ENCODE results near the gene HSD3B1. TPM values are rescaled to one million over a fixed set of nuclear protein-coding genes. Genes with fewer than 3 reads are reported as not detected.

Gene HSD3B1
- not detected for polyA plus RNA-seq (2013, experiment 1 of 2)
- polyA plus RNA-seq (2013, experiment 2 of 2) = not detected

DNA sequence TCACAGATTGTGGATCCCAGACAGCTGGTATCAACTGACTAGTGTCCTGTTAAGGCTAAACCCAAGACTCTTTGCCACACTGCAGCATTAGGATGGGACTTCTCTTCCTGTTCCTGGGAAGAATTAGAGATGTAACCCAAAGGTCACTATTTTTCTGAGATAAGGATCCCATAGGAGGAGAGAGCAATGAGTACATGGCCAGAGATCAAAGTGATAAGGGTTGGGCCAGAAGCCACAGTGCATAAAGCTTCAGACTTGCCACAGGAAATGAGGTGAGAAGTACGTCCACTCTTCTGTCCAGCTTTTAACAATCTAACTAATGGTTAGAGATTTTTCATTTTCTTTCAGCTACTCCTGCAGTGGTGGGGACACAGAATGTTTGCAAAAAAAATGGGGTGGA lies at the start of gene HSD3B1:
TSS of gene HSD3B1 (plus strand) at position 270 of the 400 bp plus-strand sequence. CDS start 267 bp downstream, outside the sequence.
- Histone ChIP-seq H3K23ac (ENCODE audit: low read length) (no peak within 1 kb of the TSS), H3K4ac (ENCODE audit: low read depth, low read length) (no peak within 1 kb of the TSS), H3K79me2 (ENCODE audit: control insufficient read depth, insufficient read depth, low read length) (no peaks in the 10 kb centered on the region), H3K27me3 (ENCODE audit: insufficient read depth, low read length, poor library complexity) (no peaks in the 10 kb centered on the region), H3K56ac (ENCODE audit: low read length) (no peak within 1 kb of the TSS), H3K9ac (ENCODE audit: low read length) (no peak within 1 kb of the TSS), H2AK5ac (ENCODE audit: low read length) (no peak within 1 kb of the TSS), H3K79me1 (ENCODE audit: low read length) (no peaks in the 10 kb centered on the region), H2BK5ac (ENCODE audit: low read length) (no peak within 1 kb of the TSS), H3K4me3 (ENCODE audit: low read length) (no peak within 1 kb of the TSS), H3K18ac (ENCODE audit: low read length) (no peak within 1 kb of the TSS), H3K4me2 (ENCODE audit: low read length) (no peak within 1 kb of the TSS), H4K5ac (ENCODE audit: low read length) (no peak within 1 kb of the TSS), H2BK120ac (ENCODE audit: low read depth, low read length) (no peak within 1 kb of the TSS), H3K27ac (ENCODE audit: low read depth, low read length) (no peak within 1 kb of the TSS), H4K8ac (ENCODE audit: low read depth, low read length) (no peak within 1 kb of the TSS), H2BK15ac (replicated peaks; ENCODE audit: low read depth) (no peak within 1 kb of the TSS), H3K4me1 (ENCODE audit: control insufficient read depth, low read depth, low read length) (peaks cover 2% of the 10 kb centered on the region), H3K36me3 (ENCODE audit: control insufficient read depth, insufficient read depth, low read length) (no peaks in the 10 kb centered on the region)
- no peak for DNase-seq
- no CpG with 5 or more reads among the region's 1 CpG for WGBS (ENCODE audit: extremely low coverage, insufficient coverage, low lambda C conversion rate)

DNA sequence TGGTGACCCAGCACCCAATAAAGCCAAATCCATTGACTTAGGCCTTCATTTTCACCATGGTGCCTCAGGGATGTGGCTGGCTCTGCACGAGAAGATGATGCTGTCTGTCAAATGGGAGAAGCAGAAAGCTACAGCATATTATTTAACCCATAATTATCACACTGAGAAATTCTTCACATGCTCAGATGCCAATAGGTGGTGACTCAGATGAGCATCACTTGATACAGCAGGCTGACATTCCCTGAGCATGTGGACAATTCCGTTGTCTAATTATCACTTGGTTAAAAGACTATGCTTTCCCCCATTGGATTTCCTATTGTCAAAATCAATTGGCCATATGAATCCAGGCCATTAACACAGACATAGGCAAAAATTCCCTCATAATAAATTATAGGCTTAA lies 44.0 kb upstream of the HSD3B1 start:
- Histone ChIP-seq H3K4me3 (ENCODE audit: low read length) (no peak overlapping the region), H3K27me3 (ENCODE audit: insufficient read depth, low read length, poor library complexity) (no peaks in the 10 kb centered on the region), H4K5ac (ENCODE audit: low read length) (no peak overlapping the region), H2BK5ac (ENCODE audit: low read length) (no peak overlapping the region), H2AK5ac (ENCODE audit: low read length) (no peak overlapping the region), H3K23ac (ENCODE audit: low read length) (no peak overlapping the region), H3K79me2 (ENCODE audit: control insufficient read depth, insufficient read depth, low read length) (no peaks in the 10 kb centered on the region), H3K36me3 (ENCODE audit: control insufficient read depth, insufficient read depth, low read length) (no peaks in the 10 kb centered on the region), H3K4me2 (ENCODE audit: low read length) (no peak overlapping the region), H3K27ac (ENCODE audit: low read depth, low read length) (no peak overlapping the region), H2BK120ac (ENCODE audit: low read depth, low read length) (no peak overlapping the region), H3K9ac (ENCODE audit: low read length) (no peak overlapping the region), H3K56ac (ENCODE audit: low read length) (no peak overlapping the region), H2BK15ac (replicated peaks; ENCODE audit: low read depth) (no peak overlapping the region), H4K8ac (ENCODE audit: low read depth, low read length) (no peak overlapping the region), H3K79me1 (ENCODE audit: low read length) (no peaks in the 10 kb centered on the region), H3K4ac (ENCODE audit: low read depth, low read length) (no peak overlapping the region), H3K18ac (ENCODE audit: low read length) (no peak overlapping the region), H3K4me1 (ENCODE audit: control insufficient read depth, low read depth, low read length) (no peaks in the 10 kb centered on the region)
- WGBS (ENCODE audit: extremely low coverage, insufficient coverage, low lambda C conversion rate) = no CpG with 5 or more reads among the region's 2 CpGs
- no peak for DNase-seq

DNA sequence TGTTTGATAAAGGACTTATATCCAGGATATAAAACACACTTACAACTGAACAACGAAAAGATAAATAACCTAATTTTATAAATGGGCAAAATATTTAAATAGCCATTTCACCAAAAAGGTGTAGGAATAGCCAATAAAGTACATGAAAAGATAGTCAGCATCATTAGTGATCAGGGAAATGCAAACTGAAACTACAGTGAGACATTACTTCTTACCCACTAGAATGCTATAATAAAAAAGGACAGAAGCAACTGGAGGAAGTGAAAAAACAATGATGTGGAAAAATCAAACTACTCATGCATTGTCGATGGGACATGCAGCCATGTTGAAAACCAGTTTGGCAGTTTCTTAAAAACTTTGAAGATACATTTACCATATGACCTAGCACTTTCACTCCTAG lies 43.4 kb upstream of the HSD3B1 start:
- no peak overlapping the region for H3K4me2 ChIP-seq (ENCODE audit: low read length)
- no peaks in the 10 kb centered on the region for H3K4me1 ChIP-seq (ENCODE audit: control insufficient read depth, low read depth, low read length)
- no peak overlapping the region for H3K56ac ChIP-seq (ENCODE audit: low read length)
- no peak overlapping the region for H2BK15ac ChIP-seq (replicated peaks; ENCODE audit: low read depth)
- H3K4me3 ChIP-seq (ENCODE audit: low read length) = no peak overlapping the region
- no peak overlapping the region for H4K5ac ChIP-seq (ENCODE audit: low read length)
- no peaks in the 10 kb centered on the region for H3K79me1 ChIP-seq (ENCODE audit: low read length)
- no peaks in the 10 kb centered on the region for H3K36me3 ChIP-seq (ENCODE audit: control insufficient read depth, insufficient read depth, low read length)
- no peak overlapping the region for H3K9ac ChIP-seq (ENCODE audit: low read length)
- H2AK5ac ChIP-seq (ENCODE audit: low read length) = no peak overlapping the region
- H3K18ac ChIP-seq (ENCODE audit: low read length) = no peak overlapping the region
- no CpG with 5 or more reads among the region's 2 CpGs for WGBS (ENCODE audit: extremely low coverage, insufficient coverage, low lambda C conversion rate)
- H2BK5ac ChIP-seq (ENCODE audit: low read length) = no peak overlapping the region
- no peak overlapping the region for H3K23ac ChIP-seq (ENCODE audit: low read length)
- no peak overlapping the region for H2BK120ac ChIP-seq (ENCODE audit: low read depth, low read length)
- no peak overlapping the region for H3K4ac ChIP-seq (ENCODE audit: low read depth, low read length)
- no peak for DNase-seq
- no peaks in the 10 kb centered on the region for H3K79me2 ChIP-seq (ENCODE audit: control insufficient read depth, insufficient read depth, low read length)
- H3K27ac ChIP-seq (ENCODE audit: low read depth, low read length) = no peak overlapping the region
- no peaks in the 10 kb centered on the region for H3K27me3 ChIP-seq (ENCODE audit: insufficient read depth, low read length, poor library complexity)
- no peak overlapping the region for H4K8ac ChIP-seq (ENCODE audit: low read depth, low read length)

DNA sequence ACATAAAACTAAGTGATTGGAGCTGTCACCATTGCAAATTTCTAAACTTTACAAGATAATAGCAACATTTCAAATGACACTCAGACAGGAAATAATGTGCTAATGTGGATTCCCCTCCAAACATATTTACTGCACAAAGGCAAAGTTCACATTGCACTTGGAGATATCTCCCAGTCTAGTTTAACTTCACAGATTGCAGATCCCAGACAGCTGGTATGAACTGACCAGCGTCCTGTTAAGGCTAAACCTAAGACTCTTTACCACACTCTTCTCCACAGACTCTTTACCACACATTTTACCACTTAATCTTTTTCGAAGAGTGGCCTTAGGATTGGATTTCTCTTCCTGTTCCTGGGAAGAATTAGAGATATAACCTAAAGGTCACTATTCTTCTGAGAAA lies 40.6 kb upstream of the HSD3B1 start:
- Histone ChIP-seq H3K56ac (ENCODE audit: low read length) (no peak overlapping the region), H3K36me3 (ENCODE audit: control insufficient read depth, insufficient read depth, low read length) (no peaks in the 10 kb centered on the region), H3K4me1 (ENCODE audit: control insufficient read depth, low read depth, low read length) (no peaks in the 10 kb centered on the region), H3K4me2 (ENCODE audit: low read length) (no peak overlapping the region), H4K8ac (ENCODE audit: low read depth, low read length) (no peak overlapping the region), H3K4ac (ENCODE audit: low read depth, low read length) (no peak overlapping the region), H3K4me3 (ENCODE audit: low read length) (no peak overlapping the region), H3K79me2 (ENCODE audit: control insufficient read depth, insufficient read depth, low read length) (no peaks in the 10 kb centered on the region), H3K27ac (ENCODE audit: low read depth, low read length) (no peak overlapping the region), H2BK15ac (replicated peaks; ENCODE audit: low read depth) (no peak overlapping the region), H3K23ac (ENCODE audit: low read length) (no peak overlapping the region), H3K18ac (ENCODE audit: low read length) (no peak overlapping the region), H2BK120ac (ENCODE audit: low read depth, low read length) (no peak overlapping the region), H3K79me1 (ENCODE audit: low read length) (no peaks in the 10 kb centered on the region), H3K27me3 (ENCODE audit: insufficient read depth, low read length, poor library complexity) (no peaks in the 10 kb centered on the region), H4K5ac (ENCODE audit: low read length) (no peak overlapping the region), H2BK5ac (ENCODE audit: low read length) (no peak overlapping the region), H2AK5ac (ENCODE audit: low read length) (no peak overlapping the region), H3K9ac (ENCODE audit: low read length) (no peak overlapping the region)
- no peak for DNase-seq
- no CpG with 5 or more reads among the region's 2 CpGs for WGBS (ENCODE audit: extremely low coverage, insufficient coverage, low lambda C conversion rate)

DNA sequence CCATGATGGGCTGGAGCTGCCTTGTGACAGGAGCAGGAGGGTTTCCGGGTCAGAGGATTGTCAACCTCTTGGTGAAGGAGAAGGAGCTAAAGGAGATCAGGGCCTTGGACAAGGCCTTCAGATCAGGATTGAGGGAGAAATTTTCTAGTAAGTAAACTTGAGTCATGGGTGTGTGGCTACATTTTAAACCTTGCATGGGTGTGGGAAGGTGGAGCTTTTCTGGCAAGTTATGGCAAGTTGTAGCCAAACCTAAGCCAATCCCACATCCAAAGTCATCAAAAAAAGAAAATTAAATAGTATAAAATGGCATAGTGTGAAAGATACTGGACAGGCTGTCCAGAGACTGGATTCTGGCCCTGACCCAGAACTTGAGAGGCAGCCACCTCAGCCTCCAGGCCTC lies 39.8 kb upstream of the HSD3B1 start:
- Histone ChIP-seq H3K36me3 (ENCODE audit: control insufficient read depth, insufficient read depth, low read length) (no peaks in the 10 kb centered on the region), H3K56ac (ENCODE audit: low read length) (no peak overlapping the region), H3K4me1 (ENCODE audit: control insufficient read depth, low read depth, low read length) (no peaks in the 10 kb centered on the region), H3K18ac (ENCODE audit: low read length) (no peak overlapping the region), H3K4me2 (ENCODE audit: low read length) (no peak overlapping the region), H3K79me1 (ENCODE audit: low read length) (no peaks in the 10 kb centered on the region), H2AK5ac (ENCODE audit: low read length) (no peak overlapping the region), H2BK15ac (replicated peaks; ENCODE audit: low read depth) (no peak overlapping the region), H3K23ac (ENCODE audit: low read length) (no peak overlapping the region), H3K4ac (ENCODE audit: low read depth, low read length) (no peak overlapping the region), H3K4me3 (ENCODE audit: low read length) (no peak overlapping the region), H3K9ac (ENCODE audit: low read length) (no peak overlapping the region), H3K79me2 (ENCODE audit: control insufficient read depth, insufficient read depth, low read length) (no peaks in the 10 kb centered on the region), H4K8ac (ENCODE audit: low read depth, low read length) (no peak overlapping the region), H4K5ac (ENCODE audit: low read length) (no peak overlapping the region), H3K27me3 (ENCODE audit: insufficient read depth, low read length, poor library complexity) (no peaks in the 10 kb centered on the region), H2BK5ac (ENCODE audit: low read length) (no peak overlapping the region), H2BK120ac (ENCODE audit: low read depth, low read length) (no peak overlapping the region), H3K27ac (ENCODE audit: low read depth, low read length) (no peak overlapping the region)
- no CpG with 5 or more reads among the region's 1 CpG for WGBS (ENCODE audit: extremely low coverage, insufficient coverage, low lambda C conversion rate)
- no peak for DNase-seq

DNA sequence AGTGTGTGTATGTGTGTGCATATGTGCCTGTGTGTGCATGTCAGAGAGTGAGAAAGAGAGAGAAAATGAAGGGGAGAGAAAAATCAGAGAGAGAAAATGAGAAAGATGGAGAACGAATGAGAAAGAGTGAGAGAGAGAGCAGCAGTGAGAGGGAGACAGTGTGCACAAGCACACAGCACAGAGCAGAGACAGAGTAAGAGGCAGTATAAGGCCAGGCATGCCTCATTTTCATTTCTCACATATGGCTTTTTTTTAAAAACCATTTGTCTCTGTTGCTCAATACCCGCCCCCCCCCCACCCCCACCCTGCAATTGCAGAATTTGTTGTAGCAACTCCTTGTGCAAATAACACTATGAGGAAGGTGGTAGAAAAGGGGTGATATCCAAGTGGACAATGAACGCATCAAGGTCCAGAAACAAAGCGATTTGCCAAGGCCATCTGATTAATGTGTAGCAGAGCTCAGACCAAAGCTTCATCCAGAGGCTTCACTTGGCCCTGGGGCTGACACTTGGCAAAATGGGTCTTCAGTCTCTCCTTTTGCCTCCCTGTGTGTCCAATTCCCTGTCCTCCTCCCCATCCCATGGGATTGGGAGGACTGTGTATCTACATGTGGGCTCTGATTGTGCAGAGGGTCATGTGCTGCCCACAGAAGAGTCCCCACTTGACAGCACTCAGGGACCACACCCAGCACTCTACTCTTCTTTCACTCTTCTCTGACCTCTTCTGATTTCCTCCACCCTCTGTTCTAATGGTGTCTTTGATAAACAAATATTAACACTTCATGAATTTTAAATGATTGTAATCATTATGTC lies 38.9 kb upstream of the HSD3B1 start:
- no CpG with 5 or more reads among the region's 4 CpGs for WGBS (ENCODE audit: extremely low coverage, insufficient coverage, low lambda C conversion rate)
- no peaks in the 10 kb centered on the region for H3K36me3 ChIP-seq (ENCODE audit: control insufficient read depth, insufficient read depth, low read length)

More for the DNA sequence above, 38.9 kb upstream of the HSD3B1 start:
- H3K9ac ChIP-seq (ENCODE audit: low read length) = no peak overlapping the region
- H2BK120ac ChIP-seq (ENCODE audit: low read depth, low read length) = no peak overlapping the region
- H4K5ac ChIP-seq (ENCODE audit: low read length) = no peak overlapping the region
- no peak overlapping the region for H2BK5ac ChIP-seq (ENCODE audit: low read length)
- no peaks in the 10 kb centered on the region for H3K27me3 ChIP-seq (ENCODE audit: insufficient read depth, low read length, poor library complexity)
- H3K4me3 ChIP-seq (ENCODE audit: low read length) = no peak overlapping the region
- H4K8ac ChIP-seq (ENCODE audit: low read depth, low read length) = no peak overlapping the region
- no peak overlapping the region for H2BK15ac ChIP-seq (replicated peaks; ENCODE audit: low read depth)
- no peak overlapping the region for H3K56ac ChIP-seq (ENCODE audit: low read length)
- no peaks in the 10 kb centered on the region for H3K4me1 ChIP-seq (ENCODE audit: control insufficient read depth, low read depth, low read length)
- H3K18ac ChIP-seq (ENCODE audit: low read length) = no peak overlapping the region
- H3K4me2 ChIP-seq (ENCODE audit: low read length) = no peak overlapping the region
- no peak overlapping the region for H2AK5ac ChIP-seq (ENCODE audit: low read length)
- no peak overlapping the region for H3K27ac ChIP-seq (ENCODE audit: low read depth, low read length)
- no peaks in the 10 kb centered on the region for H3K79me1 ChIP-seq (ENCODE audit: low read length)
- no peak for DNase-seq
- no peak overlapping the region for H3K4ac ChIP-seq (ENCODE audit: low read depth, low read length)
- no peaks in the 10 kb centered on the region for H3K79me2 ChIP-seq (ENCODE audit: control insufficient read depth, insufficient read depth, low read length)
- H3K23ac ChIP-seq (ENCODE audit: low read length) = no peak overlapping the region
